CD1c-positive myeloid dendritic cell (primary cell): ENCODE results near the gene ZNF582.
"Not testable (repeated sequence)": the region's sequence is repeated elsewhere in the genome, so short reads cannot be mapped to it uniquely, and the experiment has no call there.

Experiments
- DNase-seq: peaks from one replicate; pipeline ENCODE4 v3.0.0-alpha.2; 2016; ENCODE audit errors: extremely low spot score

ZNF582 gene

DNA sequence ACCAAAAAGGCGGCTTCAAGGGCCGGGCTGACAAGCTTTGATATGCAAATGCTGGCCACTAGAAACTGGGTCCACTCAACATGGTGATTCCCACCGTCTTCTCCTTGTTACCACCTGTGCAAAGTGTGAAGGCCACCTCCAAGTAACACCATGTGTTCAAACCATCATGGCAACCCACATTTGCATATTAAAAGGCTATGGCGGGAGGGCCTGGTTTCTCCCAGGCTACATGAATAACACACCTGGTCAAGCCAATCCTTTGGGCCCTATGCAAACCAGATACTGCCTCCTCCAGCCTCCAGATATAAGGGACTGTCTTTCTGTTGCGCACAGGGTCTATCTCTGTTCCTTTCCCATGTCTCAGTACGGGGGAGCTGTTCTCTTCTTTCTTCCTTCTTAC, 42.1 kb downstream of the ZNF582 start:
- no peak for DNase-seq

DNA sequence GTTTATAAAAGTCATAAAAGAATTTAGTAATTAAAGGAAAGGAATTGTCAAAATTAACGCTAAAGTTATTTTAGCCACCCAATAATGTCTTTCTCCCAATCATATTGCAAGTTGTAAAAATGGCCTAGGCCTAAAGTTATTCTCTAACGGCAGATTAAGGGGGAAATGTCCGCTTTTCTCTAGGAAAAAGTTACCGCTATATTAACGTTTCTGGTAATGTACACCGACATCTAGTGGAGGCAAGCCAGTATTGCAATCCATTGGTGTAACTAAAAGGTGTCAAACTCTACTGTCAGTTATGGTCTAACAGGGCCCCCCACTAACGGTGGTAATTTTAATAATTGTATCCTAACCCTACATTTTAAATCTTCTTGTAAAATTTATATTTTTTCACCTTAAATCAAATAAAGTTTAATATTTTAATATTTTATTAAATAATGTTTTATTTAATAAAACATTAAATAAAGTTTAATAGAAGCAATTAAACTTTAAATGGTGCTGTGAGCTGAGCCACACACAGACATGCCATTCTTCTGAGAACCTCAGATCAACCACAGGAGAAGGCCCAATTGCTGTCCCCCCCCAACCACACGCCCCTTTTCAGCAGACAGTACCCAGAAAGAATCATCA, 42.8 kb downstream of the ZNF582 start:
- DNase-seq, result peak; percentile 69

DNA sequence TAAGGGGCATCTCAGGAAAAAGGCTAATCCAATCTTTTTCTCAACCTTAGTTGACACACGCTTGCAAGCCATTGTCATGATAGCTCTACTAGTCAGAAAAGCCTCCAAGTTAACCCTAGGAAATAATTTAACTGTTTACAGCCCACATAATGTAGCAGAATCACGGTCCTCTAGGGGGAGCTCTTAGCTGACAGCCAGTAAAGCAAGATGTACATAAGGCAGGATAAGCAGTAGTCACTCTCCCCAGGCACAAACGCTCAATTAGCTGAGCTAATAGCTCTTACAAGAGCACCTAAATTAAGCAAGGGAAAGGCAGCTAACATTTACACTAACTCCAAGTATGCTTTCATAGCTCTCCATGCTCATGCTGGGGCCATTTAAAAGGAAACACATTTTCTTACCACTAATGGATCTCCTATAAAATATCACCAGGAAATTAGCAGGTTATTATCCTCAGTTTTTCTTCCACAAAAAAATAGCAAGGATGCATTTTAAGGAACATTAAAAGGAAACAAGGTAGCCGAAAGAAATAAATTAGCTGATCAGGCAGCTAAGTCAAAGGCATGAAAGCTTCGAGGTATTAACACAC, 45.0 kb downstream of the ZNF582 start:
- DNase-seq, result peak; percentile 12

DNA sequence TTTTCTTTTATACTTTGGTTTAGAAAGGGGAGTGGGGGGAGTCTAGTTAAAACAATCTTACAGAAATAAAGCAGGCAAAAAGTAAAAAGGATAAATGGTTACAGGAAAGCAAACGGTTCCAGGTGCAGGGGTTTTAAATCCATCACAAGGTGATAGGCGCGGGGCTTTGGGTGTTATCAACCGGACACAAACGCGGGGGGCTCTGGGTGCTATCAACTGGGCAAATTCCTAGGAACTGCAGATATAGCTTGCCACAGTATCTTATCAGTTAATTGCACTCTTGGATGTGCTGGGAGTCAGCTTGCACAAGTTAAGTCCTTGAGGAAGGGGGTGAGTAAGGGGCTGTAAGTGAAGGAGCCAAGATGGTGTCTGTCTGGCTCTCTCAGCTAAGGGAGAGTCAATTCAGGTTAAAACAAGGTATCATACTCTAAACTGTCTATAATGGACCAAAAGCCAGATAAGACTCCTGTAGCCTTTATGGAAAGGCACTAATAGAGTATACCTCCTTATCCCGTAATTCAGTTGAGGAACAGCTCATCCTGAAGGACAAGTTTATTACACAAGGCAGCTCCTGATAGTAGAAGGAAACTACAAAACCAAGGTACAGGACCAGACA, 46.1 kb downstream of the ZNF582 start:
- no peak for DNase-seq

DNA sequence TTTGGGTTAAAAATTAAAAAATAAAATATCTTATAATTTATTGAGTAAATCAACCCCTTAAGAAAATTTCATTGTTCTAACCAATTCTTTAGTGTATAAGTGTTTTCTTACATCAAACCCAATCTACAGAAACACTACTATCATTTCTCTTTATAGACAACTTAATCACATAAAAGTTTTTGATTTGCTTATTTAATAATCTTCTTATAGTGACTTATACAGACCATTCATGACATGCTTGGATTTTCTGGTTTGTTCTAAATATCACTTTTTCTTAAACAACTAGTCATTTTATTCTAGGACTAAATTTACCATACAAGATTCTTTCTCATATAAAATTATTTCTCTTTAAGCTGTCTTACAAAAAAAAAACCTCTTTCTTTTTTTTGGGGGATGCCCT, 51.4 kb downstream of the ZNF582 start:
- DNase-seq, result no peak

- DNase-seq, result not testable (repeated sequence)
Measured at GRCh38 chr19:56339031-56339430, 54.3 kb downstream of the ZNF582 start.

DNA sequence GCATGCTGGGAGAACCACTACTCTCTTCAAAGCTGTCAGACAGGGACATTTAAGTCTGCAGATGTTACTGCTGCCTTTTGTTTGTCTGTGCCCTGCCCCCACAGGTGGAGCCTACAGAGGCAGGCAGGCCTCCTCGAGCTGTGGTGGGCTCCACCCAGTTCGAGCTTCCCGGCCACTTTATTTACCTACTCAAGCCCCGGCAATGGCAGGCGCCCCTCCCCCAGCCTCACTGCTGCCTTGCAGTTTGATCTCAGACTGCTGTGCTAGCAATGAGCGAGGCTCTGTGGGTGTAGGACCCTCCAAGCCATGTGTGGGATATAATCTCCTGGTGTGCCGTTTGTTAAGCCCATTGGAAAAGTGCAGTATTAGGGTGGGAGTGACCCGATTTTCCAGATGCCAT, 56.3 kb downstream of the ZNF582 start:
- DNase-seq, result not testable (repeated sequence)

- not testable (repeated sequence) for DNase-seq
Measured at GRCh38 chr19:56335371-56335770, 58.0 kb downstream of the ZNF582 start.

DNA sequence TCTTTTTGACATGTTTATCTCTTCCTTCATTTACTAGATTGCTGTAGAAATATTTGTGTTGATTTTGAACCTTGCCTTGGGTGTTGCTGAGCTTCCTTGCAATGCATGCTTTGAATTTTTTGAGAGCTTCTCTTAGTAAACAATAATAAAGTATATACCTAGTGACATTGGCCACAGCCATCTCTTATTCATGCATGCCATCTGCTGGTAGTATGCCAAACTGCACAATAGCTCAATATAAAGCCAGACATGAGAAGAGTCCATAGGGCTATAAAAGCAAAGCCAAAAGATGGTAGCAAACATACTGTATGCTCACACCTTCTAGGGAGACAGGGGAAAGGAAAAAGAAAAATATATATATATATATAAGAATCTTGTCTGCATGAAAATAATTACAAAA, 59.8 kb downstream of the ZNF582 start:
- peak; percentile 81 for DNase-seq
